GM12878 (cell line): ENCODE data around the gene ZFAND2A. TPM values are rescaled to one million over a fixed set of nuclear protein-coding genes. Genes with fewer than 3 reads are reported as not detected.

Experiments used
- ATAC-seq: fragments of 200-7000 bp; cut with Tn5 transposase; 3 replicates; pipeline ENCODE4 v1.9.1; 2020; ENCODE audit warnings: mild to moderate bottlenecking, moderate library complexity
- BruUV-seq: library from RNA; stranded (reverse); fragments of 400-500 nt; replicated peaks from 2 replicates; lab custom pipeline; 2021; lab: Mats Ljungman, UMichigan
- CTCF ChIA-PET: fragments of 300-600 bp; sonication (Branson Sonifier 250); formaldehyde crosslinking; extraction: SDS; loops from one replicate; lab custom pipeline; 2021; ENCODE audit warnings: inconsistent platforms; lab: Yijun Ruan, JAX
- POLR2A ChIA-PET: fragments of 350-600 bp; formaldehyde crosslinking; extraction: SDS; loops from one replicate; lab custom pipeline; 2021; ENCODE audit warnings: inconsistent platforms; lab: Charles Lee
- RAD21 ChIA-PET: fragments of 300-600 bp; sonication (Branson Sonifier 250); formaldehyde crosslinking; loops from one replicate; lab custom pipeline; 2023; ENCODE audit warnings: antibody characterized with exemption; ENCODE audit not compliant: unreplicated experiment; lab: Charles Lee
- SMC1A ChIA-PET: fragments of 300-600 bp; sonication (Branson Sonifier 250); formaldehyde crosslinking; loops from one replicate; lab custom pipeline; 2023; ENCODE audit not compliant: unreplicated experiment, uncharacterized antibody; lab: Charles Lee
- DNase-seq: peaks from one replicate; pipeline ENCODE4 v3.0.0-alpha.2; 2011; ENCODE audit warnings: low read depth, low spot score
- FAIRE-seq: peaks from 3 replicates; lab custom pipeline; 2011; peaks lifted over from hg19 to GRCh38; lab: Jason Lieb, UNC
- H2AFZ ChIP-seq: 2 replicates; pipeline ENCODE4 v1.6.0; 2011; ENCODE audit warnings: low read depth, low read length, control low read depth; ENCODE audit not compliant: control insufficient read depth
- H3K27ac ChIP-seq: 2 replicates; pipeline ENCODE4 v1.5.1; 2011; ENCODE audit warnings: control low read depth; ENCODE audit not compliant: control insufficient read depth, insufficient read depth
- H3K27me3 ChIP-seq, 2 experiments: replicated peaks in 1 of 2; 2 replicates each; pipeline versions ENCODE4 v1.6.0 to v1.6.1; 2011; ENCODE audit warnings: low read length in 1 of 2; ENCODE audit not compliant: control insufficient read depth in 2 of 2, insufficient read depth in 2 of 2
- H3K36me3 ChIP-seq, 2 experiments: 2 replicates each; pipeline ENCODE4 v1.5.1; 2011; ENCODE audit warnings: low read length in 1 of 2; ENCODE audit not compliant: control insufficient read depth in 2 of 2, insufficient read depth in 2 of 2
- H3K4me1 ChIP-seq: 2 replicates; pipeline ENCODE4 v1.6.1; 2011; ENCODE audit warnings: mild to moderate bottlenecking, low read length, moderate library complexity, mixed read lengths; ENCODE audit not compliant: control insufficient read depth, insufficient read depth
- H3K4me2 ChIP-seq: 2 replicates; pipeline ENCODE4 v1.6.0; 2011; ENCODE audit warnings: control low read depth; ENCODE audit not compliant: control insufficient read depth, insufficient read depth
- H3K4me3 ChIP-seq: fragments of 200-600 bp; sonication (generic); 2 replicates; pipeline ENCODE4 v1.5.1; 2016
- H3K79me2 ChIP-seq: 2 replicates; pipeline ENCODE4 v1.6.0; 2011; ENCODE audit warnings: low read length; ENCODE audit not compliant: control insufficient read depth, insufficient read depth
- H3K9ac ChIP-seq: 2 replicates; pipeline ENCODE4 v1.8.0; 2011; ENCODE audit warnings: low read length, control low read depth, mixed read lengths; ENCODE audit not compliant: control insufficient read depth, insufficient read depth
- H3K9me3 ChIP-seq: replicated peaks from 3 replicates; pipeline ENCODE4 v1.5.1; 2011; ENCODE audit warnings: mild to moderate bottlenecking, low read length; ENCODE audit not compliant: control insufficient read depth, insufficient read depth
- H4K20me1 ChIP-seq: 2 replicates; pipeline ENCODE4 v1.6.0; 2011; ENCODE audit not compliant: control insufficient read depth, insufficient read depth
- HDAC2 ChIP-seq: fragments of 200-600 bp; sonication (generic); IDR thresholded peaks from 2 replicates; pipeline ENCODE4 v1.6.1; 2017
- HDAC6 ChIP-seq: fragments of 200-600 bp; sonication (generic); IDR thresholded peaks from one replicate; pipeline ENCODE4 v1.8.0; 2017; ENCODE audit warnings: antibody characterized with exemption; ENCODE audit not compliant: unreplicated experiment
- NFYA ChIP-seq: IDR thresholded peaks from 2 replicates; pipeline ENCODE4 v1.6.1; 2011; ENCODE audit warnings: low read depth, mild to moderate bottlenecking, low read length, improper control_type of control experiment, borderline replicate concordance
- YY1 ChIP-seq: IDR thresholded peaks from 2 replicates; pipeline ENCODE4 v1.6.1; 2011; ENCODE audit warnings: low read depth, mild to moderate bottlenecking, low read length
- ZNF384 ChIP-seq: IDR thresholded peaks from 2 replicates; pipeline ENCODE4 v1.6.1; 2012; ENCODE audit warnings: low read depth, mild to moderate bottlenecking, low read length, improper control_type of control experiment, borderline replicate concordance
- ZNF622 ChIP-seq: fragments of 450-650 bp; IDR thresholded peaks from 2 replicates; pipeline ENCODE4 v1.6.1; 2017; ENCODE audit warnings: mild to moderate bottlenecking, inconsistent platforms
- WGBS: methylation state at CpG from one replicate; pipeline ENCODE4 v1.1.6; 2016; ENCODE audit warnings: low lambda C conversion rate; ENCODE audit not compliant: insufficient replicate concordance, insufficient coverage; ENCODE audit errors: missing lambda C conversion rate; 5-methylcytosine and 5-hydroxymethylcytosine counted together
- in situ Hi-C: fragments of 300-500 bp; cut with MboI; formaldehyde crosslinking; loops from 9 replicates; pipeline ENCODE4 v1.14.3; 2018; ENCODE audit warnings: mixed read lengths
- intact Hi-C: fragments of 100-400 bp; cut with micrococcal nuclease; formaldehyde crosslinking; loops from one replicate; pipeline ENCODE4 v1.14.2; 2022; ENCODE audit not compliant: unreplicated experiment
- polyA plus RNA-seq, 11 experiments: library from polyadenylated mRNA; depleted of rRNA in 4 of 11; unstranded in 6 of 11; stranded (reverse) in 5 of 11; fragments of >200 nt; fragmentation: Nextera tagmentation in 4 of 11; fragmentation: Illumina TruSeq in 1 of 11; extraction: Ambion mirVana in 4 of 11; extraction: Trizol in 1 of 11; gene quantifications; 1 replicate in 1 of 11; 2 replicates in 10 of 11; pipeline versions ENCODE4 v1.2.1 to v1.2.3, GENCODE V29; 2011 to 2016; ENCODE audit warnings: inconsistent platforms in 2 of 11, missing spikeins in 2 of 11, low read depth in 1 of 11
- total RNA-seq, 4 experiments: library from RNA; depleted of rRNA in 3 of 4; stranded (reverse); fragments of >200 nt in 3 of 4; fragmentation: Illumina TruSeq in 1 of 4; extraction: Trizol in 1 of 4; gene quantifications; 2 replicates each; pipeline versions ENCODE4 v1.2.1 to v1.2.3, GENCODE V29; 2013 to 2021
- TF ChIP-seq, protein P1 (sequence below): fragments of 450-650 bp; formaldehyde crosslinking; IDR thresholded peaks from 2 replicates; pipeline ENCODE4 v1.4.0; 2020; ENCODE audit warnings: mild to moderate bottlenecking, moderate library complexity
- TF ChIP-seq, protein P2 (sequence below): IDR thresholded peaks from 2 replicates; pipeline ENCODE4 v1.6.1; 2011; ENCODE audit warnings: borderline replicate concordance, low read depth, mild to moderate bottlenecking, moderate library complexity, low read length; ENCODE audit not compliant: insufficient read depth, poor library complexity, severe bottlenecking

The ZFAND2A gene
- total and polyA plus RNA-seq, 10 of the 15 experiments (the other 5 are each of a cell fraction or from before 2014, with no cell fraction given), result 14.8 to 39.9 (median 20.8) TPM

DNA sequence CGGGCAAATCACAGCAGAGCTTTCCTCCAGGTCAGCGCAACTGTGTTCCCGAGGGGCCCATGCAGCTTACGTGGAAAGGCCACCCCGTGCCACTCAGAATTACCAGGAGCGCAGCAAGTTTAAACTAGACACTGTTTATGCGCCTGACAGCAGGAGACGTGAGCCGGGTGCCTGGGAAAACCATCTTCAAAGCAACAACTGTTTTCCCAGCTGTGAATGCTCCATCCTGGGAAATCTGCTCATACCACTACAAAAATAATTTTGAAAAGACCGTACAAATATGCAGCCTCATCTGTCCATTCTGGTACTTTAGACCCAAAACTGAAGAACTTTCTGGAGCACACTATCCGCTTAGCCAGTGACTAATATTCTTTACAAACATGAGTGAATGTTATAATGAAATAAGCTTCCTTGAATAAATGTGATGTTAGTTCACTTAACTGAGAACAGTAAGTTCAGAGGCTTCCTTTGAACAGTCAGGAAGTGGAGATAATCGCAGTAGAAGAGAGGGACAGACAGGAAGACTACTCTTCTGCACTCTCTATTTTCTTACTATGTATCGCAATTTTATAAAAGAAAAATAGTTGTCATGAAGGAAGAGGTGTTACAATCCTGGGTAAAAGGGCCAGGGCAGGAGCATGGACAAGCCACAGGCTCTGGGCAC lies 55.3 kb downstream of the ZFAND2A start:
- 79% methylated on average over 13 of the region's 13 CpGs for WGBS
- H3K27me3 ChIP-seq, result no peaks in the 10 kb centered on the region
- ATAC-seq (no peak), FAIRE-seq (peak; percentile 59)
- H3K4me1 ChIP-seq, result peaks cover 33% of the 10 kb centered on the region
- peaks cover 4% of the 10 kb centered on the region for H3K79me2 ChIP-seq
- ChIA-PET SMC1A (interaction anchor here (0.6 to 5.1 kb wide), 9 partner anchors 8 to 204 kb away, joined by 3 to 38 read pairs (median 5); partner anchors contain the start of genes GPER1 and ZFAND2A), POLR2A (interaction anchor here (0.5 to 5.1 kb wide), 8 partner anchors 9 to 111 kb away, joined by 3 to 36 read pairs (median 4); partner anchors contain the start of gene ZFAND2A), RAD21 (interaction anchor here (0.7 to 4.0 kb wide), 13 partner anchors 9 to 182 kb away, joined by 3 to 41 read pairs (median 4); partner anchors contain the start of gene GPER1)
- intact Hi-C loops, result no loop called here
- in situ Hi-C loops, result no loop called here
- H4K20me1 ChIP-seq, result no peaks in the 10 kb centered on the region
- peak overlapping the region; percentile 53 for H3K9ac ChIP-seq
- H3K4me3 ChIP-seq, result peak overlapping the region; percentile 28; the same call in 1 of the 2 replicates
- peak overlapping the region; percentile 2 for H2AFZ ChIP-seq
- H3K4me2 ChIP-seq, result peak overlapping the region; percentile 55
- no peaks in the 10 kb centered on the region for H3K9me3 ChIP-seq
- H3K27ac ChIP-seq, result peak overlapping the region; percentile 70
- TF ChIP-seq HDAC6 (no peak), HDAC2 (no peak), ZNF384 (no peak), YY1 (no peak), ZNF622 (no peak), NFYA (no peak)
- TF ChIP-seq, protein P1, sequence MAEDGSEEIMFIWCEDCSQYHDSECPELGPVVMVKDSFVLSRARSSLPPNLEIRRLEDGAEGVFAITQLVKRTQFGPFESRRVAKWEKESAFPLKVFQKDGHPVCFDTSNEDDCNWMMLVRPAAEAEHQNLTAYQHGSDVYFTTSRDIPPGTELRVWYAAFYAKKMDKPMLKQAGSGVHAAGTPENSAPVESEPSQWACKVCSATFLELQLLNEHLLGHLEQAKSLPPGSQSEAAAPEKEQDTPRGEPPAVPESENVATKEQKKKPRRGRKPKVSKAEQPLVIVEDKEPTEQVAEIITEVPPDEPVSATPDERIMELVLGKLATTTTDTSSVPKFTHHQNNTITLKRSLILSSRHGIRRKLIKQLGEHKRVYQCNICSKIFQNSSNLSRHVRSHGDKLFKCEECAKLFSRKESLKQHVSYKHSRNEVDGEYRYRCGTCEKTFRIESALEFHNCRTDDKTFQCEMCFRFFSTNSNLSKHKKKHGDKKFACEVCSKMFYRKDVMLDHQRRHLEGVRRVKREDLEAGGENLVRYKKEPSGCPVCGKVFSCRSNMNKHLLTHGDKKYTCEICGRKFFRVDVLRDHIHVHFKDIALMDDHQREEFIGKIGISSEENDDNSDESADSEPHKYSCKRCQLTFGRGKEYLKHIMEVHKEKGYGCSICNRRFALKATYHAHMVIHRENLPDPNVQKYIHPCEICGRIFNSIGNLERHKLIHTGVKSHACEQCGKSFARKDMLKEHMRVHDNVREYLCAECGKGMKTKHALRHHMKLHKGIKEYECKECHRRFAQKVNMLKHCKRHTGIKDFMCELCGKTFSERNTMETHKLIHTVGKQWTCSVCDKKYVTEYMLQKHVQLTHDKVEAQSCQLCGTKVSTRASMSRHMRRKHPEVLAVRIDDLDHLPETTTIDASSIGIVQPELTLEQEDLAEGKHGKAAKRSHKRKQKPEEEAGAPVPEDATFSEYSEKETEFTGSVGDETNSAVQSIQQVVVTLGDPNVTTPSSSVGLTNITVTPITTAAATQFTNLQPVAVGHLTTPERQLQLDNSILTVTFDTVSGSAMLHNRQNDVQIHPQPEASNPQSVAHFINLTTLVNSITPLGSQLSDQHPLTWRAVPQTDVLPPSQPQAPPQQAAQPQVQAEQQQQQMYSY, result no peak
- TF ChIP-seq, protein P2, sequence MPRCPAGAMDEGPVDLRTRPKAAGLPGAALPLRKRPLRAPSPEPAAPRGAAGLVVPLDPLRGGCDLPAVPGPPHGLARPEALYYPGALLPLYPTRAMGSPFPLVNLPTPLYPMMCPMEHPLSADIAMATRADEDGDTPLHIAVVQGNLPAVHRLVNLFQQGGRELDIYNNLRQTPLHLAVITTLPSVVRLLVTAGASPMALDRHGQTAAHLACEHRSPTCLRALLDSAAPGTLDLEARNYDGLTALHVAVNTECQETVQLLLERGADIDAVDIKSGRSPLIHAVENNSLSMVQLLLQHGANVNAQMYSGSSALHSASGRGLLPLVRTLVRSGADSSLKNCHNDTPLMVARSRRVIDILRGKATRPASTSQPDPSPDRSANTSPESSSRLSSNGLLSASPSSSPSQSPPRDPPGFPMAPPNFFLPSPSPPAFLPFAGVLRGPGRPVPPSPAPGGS, result no peak
- TF ChIP-seq, all 136 proteins: peak for 0
- CTCF ChIA-PET, result interaction anchor here (0.9 to 6.1 kb wide), 15 partner anchors 17 to 370 kb away, joined by 3 to 77 read pairs (median 5); partner anchors contain the start of gene GPER1
- no peak for DNase-seq
- H3K36me3 ChIP-seq, result peaks cover 1 to 2% of the 10 kb centered on the region in 2 experiments; a peak in 2 of 4 replicates
- BruUV-seq, result TSS peak; percentile 59
